Eye (tissue), 1 donor: Measurements from ENCODE around the gene IL15.
"Not testable (repeated sequence)": the region's sequence is repeated elsewhere in the genome, so short reads cannot be mapped to it uniquely, and the experiment has no call there.

Experiments
- DNase-seq: peaks from one replicate; pipeline ENCODE4 v3.0.0-alpha.2; 2015

The IL15 gene

GRCh38 chr4:141705048-141705746 is 68.8 kb downstream of the IL15 start:
- no peak for DNase-seq

- no peak for DNase-seq
These were observed 69.5 kb downstream of the IL15 start for GRCh38 chr4:141705747-141706377.

- DNase-seq = no peak
These were observed 70.1 kb downstream of the IL15 start for GRCh38 chr4:141706445-141706844.

GRCh38 chr4:141711211-141711610 is 74.8 kb downstream of the IL15 start:
- peak; percentile 17 for DNase-seq

GRCh38 chr4:141713185-141713584 is 76.8 kb downstream of the IL15 start:
- DNase-seq = no peak

GRCh38 chr4:141713771-141714445 is 77.5 kb downstream of the IL15 start:
- DNase-seq = no peak

- DNase-seq = no peak
These were observed 83.2 kb downstream of the IL15 start for GRCh38 chr4:141719585-141719984.

- DNase-seq = no peak
These were observed 84.8 kb downstream of the IL15 start for GRCh38 chr4:141721174-141721573.

- DNase-seq = no peak
These were observed 88.3 kb downstream of the IL15 start for GRCh38 chr4:141724646-141725045.

GRCh38 chr4:141727420-141727819 is 91.0 kb downstream of the IL15 start:
- DNase-seq = no peak

- DNase-seq = no peak
These were observed 94.4 kb downstream of the IL15 start for GRCh38 chr4:141730805-141731204.

GRCh38 chr4:141731481-141731880 is 95.1 kb downstream of the IL15 start:
- DNase-seq = no peak

GRCh38 chr4:141739636-141740035 is 103.3 kb downstream of the IL15 start:
- DNase-seq = no peak

GRCh38 chr4:141746026-141746425 is 109.6 kb downstream of the IL15 start:
- DNase-seq = no peak

GRCh38 chr4:141751806-141752205 is 115.4 kb downstream of the IL15 start:
- not testable (repeated sequence) for DNase-seq

GRCh38 chr4:141757287-141757686 is 120.9 kb downstream of the IL15 start:
- no peak for DNase-seq

- DNase-seq = no peak
These were observed 123.5 kb downstream of the IL15 start for GRCh38 chr4:141759796-141760425.

- DNase-seq = no peak
These were observed 125.5 kb downstream of the IL15 start for GRCh38 chr4:141761926-141762325.

- no peak for DNase-seq
These were observed 127.0 kb downstream of the IL15 start for GRCh38 chr4:141763374-141763773.

- DNase-seq = peak; percentile 8
These were observed 132.6 kb downstream of the IL15 start for GRCh38 chr4:141768954-141769353.

GRCh38 chr4:141771889-141772830 is 135.8 kb downstream of the IL15 start:
- no peak for DNase-seq

GRCh38 chr4:141772838-141773237 is 136.5 kb downstream of the IL15 start:
- no peak for DNase-seq
